ENCODE measurements around the gene SNX1.
"Not testable (repeated sequence)": the region's sequence is repeated elsewhere in the genome, so short reads cannot be mapped to it uniquely, and the experiment has no call there.

SNX1 gene

DNA sequence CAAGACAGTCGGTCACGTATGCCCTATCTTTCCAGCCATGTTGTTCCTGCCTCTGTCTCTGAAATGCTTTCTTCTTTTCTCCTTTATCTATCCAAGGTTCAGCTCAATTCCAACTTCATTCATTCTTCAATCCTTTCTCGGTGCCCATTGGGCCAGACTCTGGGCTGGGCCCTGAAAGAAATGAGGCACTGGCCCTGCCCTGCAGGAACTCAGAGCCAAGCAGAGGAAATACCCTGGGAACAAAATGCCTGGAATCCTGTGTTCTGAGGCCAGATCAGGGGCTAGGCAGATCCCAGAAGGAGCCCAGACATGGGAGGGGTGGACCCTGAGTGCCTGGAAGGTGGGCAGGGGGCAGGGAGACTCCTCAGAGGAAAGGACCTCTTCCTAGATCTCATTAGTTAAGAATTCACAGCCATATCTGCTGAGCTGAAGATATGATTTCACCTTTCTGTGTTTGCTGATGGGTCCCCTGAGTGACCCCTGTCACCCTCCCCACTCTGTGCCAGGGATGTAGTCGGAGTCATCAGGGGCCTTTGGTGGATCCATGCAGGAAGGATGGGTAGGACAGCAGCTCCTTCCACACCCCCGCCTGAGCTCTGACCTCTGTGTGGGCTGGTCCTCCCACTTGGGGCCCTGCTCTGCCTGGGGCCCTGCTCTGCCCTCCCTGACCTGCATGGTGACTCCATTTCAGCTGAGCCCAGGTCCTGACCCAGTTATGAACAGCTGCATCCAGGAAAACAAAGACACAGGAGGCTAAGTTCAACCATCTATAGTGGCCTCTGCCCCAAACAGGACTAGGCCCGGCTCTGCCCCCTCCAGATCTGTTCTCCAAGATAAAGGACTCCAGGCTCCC lies 44.1 kb upstream of the SNX1 start:
- no peak for DNase-seq (ENCODE audit: low read depth)
- TF ChIP-seq, protein P1, sequence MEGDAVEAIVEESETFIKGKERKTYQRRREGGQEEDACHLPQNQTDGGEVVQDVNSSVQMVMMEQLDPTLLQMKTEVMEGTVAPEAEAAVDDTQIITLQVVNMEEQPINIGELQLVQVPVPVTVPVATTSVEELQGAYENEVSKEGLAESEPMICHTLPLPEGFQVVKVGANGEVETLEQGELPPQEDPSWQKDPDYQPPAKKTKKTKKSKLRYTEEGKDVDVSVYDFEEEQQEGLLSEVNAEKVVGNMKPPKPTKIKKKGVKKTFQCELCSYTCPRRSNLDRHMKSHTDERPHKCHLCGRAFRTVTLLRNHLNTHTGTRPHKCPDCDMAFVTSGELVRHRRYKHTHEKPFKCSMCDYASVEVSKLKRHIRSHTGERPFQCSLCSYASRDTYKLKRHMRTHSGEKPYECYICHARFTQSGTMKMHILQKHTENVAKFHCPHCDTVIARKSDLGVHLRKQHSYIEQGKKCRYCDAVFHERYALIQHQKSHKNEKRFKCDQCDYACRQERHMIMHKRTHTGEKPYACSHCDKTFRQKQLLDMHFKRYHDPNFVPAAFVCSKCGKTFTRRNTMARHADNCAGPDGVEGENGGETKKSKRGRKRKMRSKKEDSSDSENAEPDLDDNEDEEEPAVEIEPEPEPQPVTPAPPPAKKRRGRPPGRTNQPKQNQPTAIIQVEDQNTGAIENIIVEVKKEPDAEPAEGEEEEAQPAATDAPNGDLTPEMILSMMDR (conservative IDR thresholded peaks at IDR 0.05; ENCODE audit: low read depth, low read length): no peak
- H3K4me3 ChIP-seq (ENCODE audit: low read length): no peak overlapping the region

DNA sequence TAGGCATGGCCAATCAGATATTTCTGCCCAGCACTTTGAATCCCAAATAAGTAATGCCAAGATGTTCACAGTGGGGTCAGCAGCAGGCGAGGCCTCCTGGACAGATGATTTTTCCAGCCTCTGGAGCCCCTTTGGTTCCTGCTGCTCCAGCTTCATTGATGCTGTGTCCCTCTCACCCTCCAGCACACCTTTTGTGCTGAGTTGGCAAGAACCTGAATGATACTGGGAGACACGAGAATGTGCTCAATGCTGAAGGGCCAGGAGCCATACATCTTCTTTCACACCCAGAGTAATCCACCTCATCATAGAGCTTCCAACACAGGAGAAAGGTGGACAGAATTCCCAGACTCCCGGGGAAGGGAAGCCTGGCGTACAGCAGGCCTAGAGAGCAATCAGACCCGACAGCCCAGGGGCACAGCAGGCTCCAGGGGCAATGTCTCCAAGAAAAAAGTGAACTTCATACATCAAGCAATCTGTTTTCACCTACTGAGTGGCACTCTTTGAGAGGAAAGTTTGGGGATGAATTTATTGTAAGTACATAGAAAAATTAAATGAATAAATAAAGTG lies 42.8 kb upstream of the SNX1 start:
- DNase-seq (ENCODE audit: low read depth): no peak
- H3K4me3 ChIP-seq (ENCODE audit: low read length): no peak overlapping the region
- TF ChIP-seq, protein P1 (conservative IDR thresholded peaks at IDR 0.05; ENCODE audit: low read depth, low read length): no peak

DNA sequence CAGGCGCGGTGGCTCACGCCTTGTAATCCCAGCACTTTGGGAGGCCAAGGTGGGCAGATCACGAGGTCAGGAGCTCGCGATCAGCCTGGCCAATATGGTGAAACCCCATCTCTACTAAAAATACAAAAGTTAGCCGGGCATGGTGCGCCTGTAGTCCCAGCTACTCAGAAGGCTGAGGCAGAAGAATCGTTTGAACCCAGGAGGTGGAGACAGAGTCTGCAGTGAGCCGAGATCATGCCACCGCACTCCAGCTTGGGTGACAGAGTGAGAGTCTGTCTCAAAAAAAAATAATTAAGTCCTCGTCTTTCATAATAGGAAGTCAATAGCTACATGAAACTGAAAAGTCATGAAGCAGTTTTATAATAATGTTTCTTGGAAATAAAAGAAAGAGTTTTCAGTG lies 42.1 kb upstream of the SNX1 start:
- not testable (repeated sequence) for DNase-seq (ENCODE audit: low read depth); H3K4me3 ChIP-seq (ENCODE audit: low read length)

DNA sequence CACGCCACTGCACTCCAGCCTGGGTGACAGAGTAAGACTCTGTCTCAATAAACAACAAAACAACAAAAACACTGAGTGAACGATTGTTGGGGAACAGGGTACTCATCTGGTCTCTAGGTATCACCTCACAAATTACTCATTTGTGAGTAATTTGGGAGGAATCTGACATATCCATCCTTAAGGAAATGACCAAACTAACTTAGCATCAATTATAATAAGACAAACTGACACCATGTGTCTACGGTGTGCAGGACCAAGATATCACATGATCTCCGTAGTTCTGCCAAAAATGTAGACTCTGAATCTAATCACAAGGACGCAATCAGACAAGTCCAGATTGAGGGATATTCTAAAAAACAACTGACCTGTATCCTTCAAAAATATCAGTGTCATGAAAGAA lies 37.5 kb upstream of the SNX1 start:
- no peak overlapping the region for H3K4me3 ChIP-seq (ENCODE audit: low read length)
- no peak for DNase-seq (ENCODE audit: low read depth)
- TF ChIP-seq, protein P1 (conservative IDR thresholded peaks at IDR 0.05; ENCODE audit: low read depth, low read length): no peak

DNA sequence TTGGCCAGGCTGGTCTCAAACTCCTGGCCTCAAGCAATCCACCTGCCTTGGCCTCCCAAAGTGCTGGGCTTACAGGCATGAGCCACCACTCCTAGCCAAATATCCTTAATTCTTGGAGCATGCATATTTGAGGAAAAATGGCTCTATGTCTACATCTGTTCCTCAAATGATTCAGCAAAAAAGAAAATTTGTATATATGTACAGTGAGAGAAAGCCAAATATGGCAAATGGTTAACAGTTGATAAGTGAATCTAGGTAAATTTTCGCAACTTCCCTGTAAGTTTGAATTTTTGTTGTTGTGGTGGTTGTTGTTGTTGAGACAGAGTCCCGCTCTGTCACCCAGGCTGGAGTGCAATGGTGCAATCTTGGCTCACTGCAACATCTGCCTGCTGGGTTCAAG lies 36.7 kb upstream of the SNX1 start:
- not testable (repeated sequence) for DNase-seq (ENCODE audit: low read depth); H3K4me3 ChIP-seq (ENCODE audit: low read length)

DNA sequence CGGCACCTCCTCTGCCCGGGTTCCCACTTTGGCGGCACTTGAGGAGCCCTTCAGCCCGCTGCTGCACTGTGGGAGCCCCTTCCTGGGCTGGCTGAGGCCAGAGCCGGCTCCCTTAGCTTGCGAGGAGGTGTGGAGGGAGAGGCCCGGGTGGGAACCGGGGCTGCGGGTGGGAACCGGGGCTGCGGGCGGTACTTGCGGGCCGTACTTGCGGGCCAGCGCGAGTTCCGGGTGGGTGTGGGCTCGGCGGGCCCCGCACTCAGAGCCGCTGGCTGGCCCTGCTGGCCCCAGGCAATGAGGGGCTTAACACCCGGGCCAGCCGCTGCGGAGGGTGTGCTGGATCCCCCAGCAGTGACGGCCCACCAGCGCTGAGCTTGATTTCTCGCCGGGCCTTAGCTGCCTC lies 35.1 kb upstream of the SNX1 start:
- no peak for DNase-seq (ENCODE audit: low read depth)
- TF ChIP-seq, protein P1 (conservative IDR thresholded peaks at IDR 0.05; ENCODE audit: low read depth, low read length): no peak
- no peak overlapping the region for H3K4me3 ChIP-seq (ENCODE audit: low read length)

DNA sequence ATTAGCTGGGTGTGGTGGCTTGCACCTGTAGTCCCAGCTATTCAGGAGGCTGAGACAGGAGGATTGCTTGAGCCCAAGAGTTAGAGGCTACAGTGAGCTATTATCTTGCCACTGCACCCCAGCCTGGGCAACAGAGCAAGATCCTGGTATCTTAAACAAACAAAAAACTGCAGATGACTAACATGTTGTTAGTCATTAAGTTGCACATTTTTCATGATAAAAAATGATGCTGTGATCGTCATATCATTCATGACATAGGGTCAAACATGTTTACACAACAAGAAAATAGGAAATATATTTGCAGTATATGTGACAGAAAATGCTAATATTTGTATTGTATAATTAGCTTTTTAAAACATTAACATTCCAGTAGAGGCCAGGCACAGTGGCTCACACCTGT lies 29.3 kb upstream of the SNX1 start:
- TF ChIP-seq, protein P1 (conservative IDR thresholded peaks at IDR 0.05; ENCODE audit: low read depth, low read length): no peak
- DNase-seq (ENCODE audit: low read depth): no peak
- H3K4me3 ChIP-seq (ENCODE audit: low read length): no peak overlapping the region

DNA sequence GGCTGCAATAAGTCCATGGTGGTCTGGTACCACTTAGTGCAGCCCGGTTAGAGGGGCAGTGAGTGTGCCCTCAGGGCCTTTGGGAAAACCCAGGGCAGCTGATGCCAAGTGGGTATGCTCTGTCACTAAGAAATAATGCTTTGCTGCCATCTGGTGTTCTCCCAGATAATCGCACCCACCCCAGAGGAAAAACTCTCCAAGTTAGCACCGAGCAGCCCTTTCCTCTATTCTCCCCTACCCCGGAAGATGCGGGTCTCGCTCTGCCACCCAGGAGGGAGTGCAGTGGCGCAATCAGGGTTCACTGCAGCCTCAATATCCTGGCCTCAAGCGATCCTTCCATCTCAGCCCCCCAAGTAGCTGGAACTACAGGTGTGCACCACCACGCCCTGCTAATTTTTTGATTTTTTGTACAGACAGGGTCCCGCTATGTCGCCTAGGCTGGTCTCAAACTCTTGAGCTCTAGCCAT lies 28.2 kb upstream of the SNX1 start:
- TF ChIP-seq, protein P1 (conservative IDR thresholded peaks at IDR 0.05; ENCODE audit: low read depth, low read length): peak; percentile 83
- no peak overlapping the region for H3K4me3 ChIP-seq (ENCODE audit: low read length)

More for the DNA sequence above, 28.2 kb upstream of the SNX1 start:
- DNase-seq (ENCODE audit: low read depth): no peak

All from retinal pigment epithelial cell (primary cell).